Natural killer cell treated with Interleukin-12 subunit alpha and Interleukin-12 subunit beta and Interleukin-15 and Interleukin-18, amount 100 ng/mL, for 72 hours (primary cell): ENCODE data around the gene MPP3. TPM values are rescaled to one million over a fixed set of nuclear protein-coding genes. Genes with fewer than 3 reads are reported as not detected.

Experiments used
- ATAC-seq, 2 donors: fragments of 150-1000 bp; cut with Tn5 transposase in 1 of 2; sonication (Bioruptor Pico), chemical (Tn5 transposase) in 1 of 2; 2 replicates each; pipeline ENCODE4 v1.10.0; 2021
- DNase-seq: peaks from one replicate; pipeline ENCODE4 v3.0.0; 2022; ENCODE audit warnings: low spot score
- H3K27ac Mint-ChIP-seq, 2 donors: 1 replicate in 1 of 2; 2 replicates in 1 of 2; pipeline ENCODE4 v1.8.0; 2022; ENCODE audit warnings: mixed read lengths in 2 of 2, mild to moderate bottlenecking in 1 of 2, moderate library complexity in 1 of 2
- H3K27me3 Mint-ChIP-seq, 2 donors: 1 replicate in 1 of 2; 2 replicates in 1 of 2; pipeline ENCODE4 v1.8.0; 2022; ENCODE audit warnings: mixed read lengths in 2 of 2
- H3K36me3 Mint-ChIP-seq: one replicate; pipeline ENCODE4 v1.8.0; 2022; ENCODE audit warnings: mixed read lengths
- H3K4me1 Mint-ChIP-seq, 2 donors: 1 replicate in 1 of 2; 2 replicates in 1 of 2; pipeline ENCODE4 v1.8.0; 2022; ENCODE audit warnings: low read depth in 2 of 2, mixed read lengths in 2 of 2, mild to moderate bottlenecking in 1 of 2
- H3K4me3 Mint-ChIP-seq: one replicate; pipeline ENCODE4 v1.8.0; 2022; ENCODE audit warnings: mixed read lengths
- H3K9me3 Mint-ChIP-seq: 2 replicates; pipeline ENCODE4 v1.8.0; 2022; ENCODE audit warnings: mixed read lengths
- total RNA-seq, 2 donors: library from RNA; stranded (reverse); gene quantifications; one replicate each; pipeline ENCODE4 v1.2.3, GENCODE V29; 2022

MPP3 gene
- total RNA-seq, 2 donors from 2014 or later, result not detected

DNA sequence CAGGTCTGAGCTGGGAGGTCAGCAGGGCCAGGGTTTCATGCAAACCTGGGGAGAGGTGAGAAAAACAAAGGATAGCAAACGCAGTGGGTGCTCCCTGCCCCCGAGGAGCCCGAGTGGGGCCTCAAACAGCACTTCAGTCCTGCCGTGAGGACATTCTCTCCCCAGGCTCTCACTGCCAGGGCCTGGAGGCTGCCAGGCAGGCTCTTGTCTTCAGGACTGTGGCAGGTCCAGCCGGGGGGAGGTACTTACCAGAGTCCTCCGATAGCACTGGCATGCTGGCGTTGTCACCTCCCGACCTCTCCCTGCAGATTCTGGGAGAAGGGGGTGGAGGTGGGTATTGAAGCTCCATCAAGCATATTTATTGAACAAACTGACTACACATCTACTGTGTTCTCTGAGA lies 1.3 kb downstream of the MPP3 start:
- ATAC-seq, result no peak
- Mint-ChIP-seq H3K4me3 (peak overlapping the region; percentile 54), H3K27ac (no peak overlapping the region), H3K9me3 (no peaks in the 10 kb centered on the region), H3K4me1 (peaks cover 12 to 14% of the 10 kb centered on the region in 2 donors), H3K36me3 (no peaks in the 10 kb centered on the region), H3K27me3 (peaks cover 23 to 32% of the 10 kb centered on the region in 2 donors)
- DNase-seq, result no peak

DNA sequence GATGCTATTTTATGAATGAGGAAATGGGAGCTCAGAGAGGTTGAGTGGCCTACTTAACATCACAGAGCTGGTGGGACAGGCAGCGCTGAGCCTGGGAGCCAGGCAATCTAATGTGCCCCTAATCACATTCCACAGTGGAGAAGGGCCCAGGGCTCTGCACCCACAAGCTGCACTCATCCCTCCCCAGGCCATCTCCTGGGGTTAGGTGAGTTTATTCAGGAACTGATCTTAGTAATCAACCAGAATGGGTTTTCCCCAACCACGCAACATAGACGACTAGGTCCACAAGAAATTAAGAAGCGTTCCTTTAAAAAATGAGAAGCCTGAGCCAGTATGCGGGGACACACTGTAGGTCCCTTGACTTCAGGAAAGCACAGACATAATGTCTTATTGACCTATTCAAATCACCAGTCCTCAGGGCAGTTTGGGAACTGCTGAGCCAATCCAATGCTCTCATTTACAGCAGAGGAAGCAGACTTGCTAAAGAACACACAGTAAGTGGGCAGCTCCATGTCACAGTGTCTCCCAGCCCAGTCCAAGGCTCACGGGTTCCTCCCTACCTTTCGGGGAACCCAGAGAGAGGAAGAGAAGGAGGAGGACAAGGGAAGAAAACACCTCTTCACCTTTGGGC lies 2.3 kb downstream of the MPP3 start:
- H3K9me3 Mint-ChIP-seq, result no peaks in the 10 kb centered on the region
- H3K27ac Mint-ChIP-seq, result no peak overlapping the region
- no peaks in the 10 kb centered on the region for H3K36me3 Mint-ChIP-seq
- H3K4me3 Mint-ChIP-seq, result no peak overlapping the region
- peaks cover 12 to 14% of the 10 kb centered on the region in 2 donors for H3K4me1 Mint-ChIP-seq
- peaks cover 23 to 32% of the 10 kb centered on the region in 2 donors for H3K27me3 Mint-ChIP-seq
- peak in 1 of 2 donors; percentile 42 for ATAC-seq
- no peak for DNase-seq

DNA sequence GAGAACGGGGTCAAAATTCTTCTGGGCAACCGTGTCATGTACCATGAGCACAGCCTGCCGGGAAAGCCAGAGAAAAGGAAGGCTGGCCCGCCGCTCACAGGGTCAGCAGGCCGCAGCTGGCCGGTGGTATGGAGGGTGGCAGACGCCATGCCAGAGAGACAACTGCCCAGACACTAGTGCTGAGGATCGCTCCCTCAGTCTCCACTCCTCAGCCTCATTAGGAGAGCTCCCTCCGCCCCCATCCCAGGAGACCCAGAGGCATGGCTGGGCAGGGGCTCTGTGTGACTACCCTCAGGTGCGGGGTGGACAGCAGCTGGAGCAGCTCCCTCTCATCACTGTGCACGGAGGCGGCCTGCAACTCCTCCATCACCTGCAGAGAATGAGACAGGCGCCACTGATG lies 3.2 kb downstream of the MPP3 start:
- Mint-ChIP-seq H3K4me1 (peaks cover 12 to 14% of the 10 kb centered on the region in 2 donors), H3K4me3 (no peak overlapping the region), H3K36me3 (no peaks in the 10 kb centered on the region), H3K27me3 (peaks cover 23 to 32% of the 10 kb centered on the region in 2 donors), H3K9me3 (no peaks in the 10 kb centered on the region), H3K27ac (no peak overlapping the region)
- no peak for ATAC-seq
- DNase-seq, result no peak

DNA sequence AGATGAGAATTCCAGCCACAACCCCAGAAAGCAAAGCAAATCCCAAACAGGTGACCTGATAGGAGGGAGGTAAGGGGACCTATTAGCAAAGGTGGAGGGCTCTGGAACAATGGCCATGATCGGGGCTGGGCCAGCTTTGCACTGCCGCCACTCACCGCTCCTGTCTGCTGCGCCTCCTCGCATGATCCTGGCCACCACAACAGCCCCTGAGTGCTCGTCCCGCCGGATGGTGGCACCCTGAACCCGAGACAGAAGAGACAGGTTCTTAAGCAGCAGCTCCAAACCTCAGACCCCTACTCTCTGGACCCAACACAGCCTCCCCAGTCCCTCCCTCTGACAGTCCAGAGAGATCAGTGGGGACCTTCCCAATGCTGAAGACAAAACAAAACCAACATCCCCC lies 5.3 kb downstream of the MPP3 start:
- DNase-seq (no peak), ATAC-seq (no peak)
- H3K4me1 Mint-ChIP-seq, result peaks cover 6 to 7% of the 10 kb centered on the region in 2 donors
- no peak overlapping the region for H3K4me3 Mint-ChIP-seq
- H3K27ac Mint-ChIP-seq, result no peak overlapping the region
- H3K27me3 Mint-ChIP-seq, result peaks cover 11 to 17% of the 10 kb centered on the region in 2 donors
- no peaks in the 10 kb centered on the region for H3K9me3 Mint-ChIP-seq
- H3K36me3 Mint-ChIP-seq, result no peaks in the 10 kb centered on the region

DNA sequence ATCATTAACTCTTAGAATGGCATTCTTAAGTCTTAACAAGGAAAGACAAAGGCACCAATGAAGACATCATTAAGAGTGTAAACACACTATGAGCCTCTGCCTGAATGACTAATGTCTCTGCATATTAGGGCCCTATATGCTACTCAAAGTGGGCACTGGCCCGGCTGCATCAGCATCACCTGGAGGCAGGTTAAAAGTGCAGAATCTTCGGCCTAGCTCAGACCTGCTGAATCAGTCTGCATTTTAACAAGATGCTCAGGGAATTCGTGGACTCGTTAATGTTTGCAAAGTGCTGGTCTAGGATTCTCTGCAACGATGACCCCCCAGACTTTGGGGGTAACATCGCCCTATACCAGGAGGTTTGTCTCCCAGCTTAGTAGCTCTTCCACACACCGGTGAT lies 6.7 kb downstream of the MPP3 start:
- Mint-ChIP-seq H3K9me3 (no peaks in the 10 kb centered on the region), H3K36me3 (no peaks in the 10 kb centered on the region), H3K27ac (no peak overlapping the region), H3K4me1 (peaks cover 3 to 7% of the 10 kb centered on the region in 2 donors), H3K4me3 (no peak overlapping the region), H3K27me3 (peaks cover 7 to 8% of the 10 kb centered on the region in 2 donors)
- DNase-seq, result no peak
- ATAC-seq, result no peak

DNA sequence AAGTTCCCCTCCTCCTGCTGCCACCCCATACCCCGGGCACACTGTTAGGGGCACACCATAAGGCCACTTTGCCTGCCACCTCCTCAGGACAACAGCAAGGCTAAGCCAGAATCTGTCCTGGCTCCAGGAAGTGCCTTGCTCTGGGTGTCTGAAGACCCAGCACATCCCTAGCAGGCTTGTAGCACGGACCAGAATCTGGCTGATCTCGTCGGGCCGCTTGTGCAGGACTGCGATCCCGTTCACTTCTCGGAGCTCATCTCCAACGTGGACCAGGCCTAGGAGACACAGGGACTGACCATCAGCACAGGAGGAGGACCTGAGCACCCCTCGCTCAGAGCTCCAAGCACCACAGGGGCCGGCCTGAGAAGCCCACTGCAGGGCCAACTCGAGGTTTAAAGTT lies 7.4 kb downstream of the MPP3 start:
- ATAC-seq (no peak), DNase-seq (no peak)
- Mint-ChIP-seq H3K27me3 (peaks cover under 1 to 4% of the 10 kb centered on the region in 2 donors), H3K36me3 (no peaks in the 10 kb centered on the region), H3K27ac (no peak overlapping the region), H3K4me3 (no peak overlapping the region), H3K9me3 (no peaks in the 10 kb centered on the region), H3K4me1 (peaks cover 0 to 2% of the 10 kb centered on the region in 2 donors)

DNA sequence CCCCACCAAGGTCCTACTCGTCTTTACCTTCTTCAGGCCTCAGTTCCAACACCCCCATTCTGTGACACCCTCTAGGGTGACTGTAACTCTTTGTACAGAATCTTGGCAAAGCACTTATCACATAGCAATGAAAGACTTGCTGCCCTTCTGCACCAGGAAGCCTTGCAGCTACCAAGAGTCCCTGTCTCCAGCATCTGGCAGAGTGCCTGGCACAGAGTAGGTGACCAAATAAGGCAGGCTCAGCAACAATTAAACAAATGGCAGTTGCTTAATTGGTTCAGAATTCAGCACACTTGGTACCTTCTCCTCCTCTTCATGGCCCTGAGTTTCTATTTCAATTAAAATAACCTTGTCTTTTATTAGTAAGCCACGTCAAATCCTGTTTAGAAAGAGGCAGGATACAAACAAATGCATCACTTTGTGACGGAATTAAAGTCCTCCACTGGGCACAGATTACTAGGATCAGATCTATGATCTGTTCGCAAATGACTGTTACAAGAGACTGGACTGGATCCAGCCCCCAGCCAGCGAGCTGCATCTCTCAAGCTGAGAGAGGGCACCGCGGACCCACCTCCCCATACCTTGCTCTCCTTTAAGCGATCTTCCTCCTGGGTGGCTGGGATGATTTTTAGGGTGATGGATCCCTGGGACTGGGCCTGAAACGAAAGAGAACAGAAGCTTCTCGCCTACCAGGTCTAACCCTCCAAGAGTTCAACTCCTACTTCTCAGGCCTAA lies 9.4 kb downstream of the MPP3 start:
- H3K27me3 Mint-ChIP-seq, result peaks cover 0 to 3% of the 10 kb centered on the region in 2 donors
- DNase-seq, result no peak
- H3K9me3 Mint-ChIP-seq, result no peaks in the 10 kb centered on the region
- H3K4me1 Mint-ChIP-seq, result no peaks in the 10 kb centered on the region
- H3K4me3 Mint-ChIP-seq, result no peak overlapping the region
- H3K27ac Mint-ChIP-seq, result no peak overlapping the region
- ATAC-seq, result no peak
- no peaks in the 10 kb centered on the region for H3K36me3 Mint-ChIP-seq

DNA sequence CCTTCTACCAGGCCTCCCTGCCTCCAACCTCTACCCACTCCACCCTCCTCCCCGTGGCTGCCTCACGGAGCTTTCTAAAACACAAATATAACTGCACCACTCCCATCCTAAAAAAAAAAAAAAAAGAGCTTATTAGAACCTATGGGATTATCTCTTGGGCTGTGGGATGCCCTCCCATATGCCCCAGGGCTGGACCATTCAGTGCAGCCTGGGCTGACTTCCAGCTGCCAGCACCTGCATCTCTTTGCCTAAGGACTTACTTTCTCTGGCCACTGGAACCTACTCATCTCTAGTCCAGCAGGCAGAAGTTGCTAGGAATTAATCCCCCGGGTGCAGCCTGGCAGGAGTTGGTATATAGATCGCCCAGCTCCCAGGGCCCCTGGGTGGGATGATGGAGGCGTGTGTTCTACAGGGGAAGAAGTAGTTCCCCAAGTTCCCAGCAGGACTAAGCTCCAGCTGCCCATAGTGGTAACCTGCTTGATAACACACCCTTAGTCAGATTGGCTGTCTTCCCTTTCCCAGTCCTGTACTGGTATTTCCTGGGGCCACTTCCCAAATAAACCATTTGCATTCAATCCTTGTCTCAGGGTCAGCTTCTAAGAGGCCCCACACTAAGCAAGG lies 10.3 kb downstream of the MPP3 start:
- H3K27me3 Mint-ChIP-seq, result peaks cover 0 to 3% of the 10 kb centered on the region in 2 donors
- no peak overlapping the region for H3K4me3 Mint-ChIP-seq
- no peaks in the 10 kb centered on the region for H3K4me1 Mint-ChIP-seq
- H3K27ac Mint-ChIP-seq, result no peak overlapping the region
- ATAC-seq (no peak), DNase-seq (no peak)
- no peaks in the 10 kb centered on the region for H3K9me3 Mint-ChIP-seq
- no peaks in the 10 kb centered on the region for H3K36me3 Mint-ChIP-seq

DNA sequence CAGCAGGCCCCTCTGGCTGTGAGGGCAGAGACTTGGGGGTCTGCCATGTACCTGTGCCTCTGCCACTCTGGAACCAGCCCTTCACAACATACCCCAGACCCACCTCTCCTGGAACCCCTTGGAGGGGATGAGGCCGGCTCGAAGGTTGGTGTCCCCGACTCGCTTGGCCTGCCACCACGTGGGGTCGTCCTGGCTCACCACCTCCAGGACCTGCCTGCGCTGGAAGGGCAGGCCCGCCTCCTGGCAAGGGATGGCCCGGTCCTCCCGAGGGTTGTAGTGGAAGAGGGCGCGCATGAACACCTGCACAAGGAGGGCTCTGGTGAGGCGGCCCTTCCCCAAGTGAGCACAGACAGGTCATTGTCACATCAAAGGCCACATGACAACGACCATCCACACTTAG lies 12.2 kb downstream of the MPP3 start:
- Mint-ChIP-seq H3K4me1 (no peaks in the 10 kb centered on the region), H3K9me3 (no peaks in the 10 kb centered on the region), H3K4me3 (no peak overlapping the region), H3K27ac (no peak overlapping the region), H3K27me3 (peaks cover 0 to 3% of the 10 kb centered on the region in 2 donors), H3K36me3 (no peaks in the 10 kb centered on the region)
- no peak for ATAC-seq
- DNase-seq, result no peak

DNA sequence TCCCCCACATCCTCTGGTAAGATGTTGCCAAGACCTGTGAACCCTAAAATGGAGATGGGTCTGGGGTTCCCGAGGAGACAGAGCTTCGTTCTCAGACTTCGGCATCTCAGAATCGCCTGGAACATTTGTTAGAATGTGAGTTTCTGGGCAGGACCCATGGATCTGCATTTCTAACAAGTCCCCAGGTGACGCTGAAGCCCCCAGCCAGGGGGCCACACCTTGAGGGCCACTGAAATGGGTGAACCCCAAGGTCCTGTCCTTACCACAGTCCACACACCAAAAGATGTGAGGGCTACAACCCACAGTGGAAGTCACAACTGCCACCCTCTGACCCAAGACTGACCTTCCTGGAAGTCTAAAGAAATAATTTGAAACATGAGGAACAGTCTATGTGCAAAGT lies 14.0 kb downstream of the MPP3 start:
- DNase-seq (no peak), ATAC-seq (no peak)
- H3K36me3 Mint-ChIP-seq, result no peaks in the 10 kb centered on the region
- H3K27me3 Mint-ChIP-seq, result peaks cover 0 to 3% of the 10 kb centered on the region in 2 donors
- no peak overlapping the region for H3K4me3 Mint-ChIP-seq
- H3K4me1 Mint-ChIP-seq, result no peaks in the 10 kb centered on the region
- H3K9me3 Mint-ChIP-seq, result no peaks in the 10 kb centered on the region
- no peak overlapping the region for H3K27ac Mint-ChIP-seq

DNA sequence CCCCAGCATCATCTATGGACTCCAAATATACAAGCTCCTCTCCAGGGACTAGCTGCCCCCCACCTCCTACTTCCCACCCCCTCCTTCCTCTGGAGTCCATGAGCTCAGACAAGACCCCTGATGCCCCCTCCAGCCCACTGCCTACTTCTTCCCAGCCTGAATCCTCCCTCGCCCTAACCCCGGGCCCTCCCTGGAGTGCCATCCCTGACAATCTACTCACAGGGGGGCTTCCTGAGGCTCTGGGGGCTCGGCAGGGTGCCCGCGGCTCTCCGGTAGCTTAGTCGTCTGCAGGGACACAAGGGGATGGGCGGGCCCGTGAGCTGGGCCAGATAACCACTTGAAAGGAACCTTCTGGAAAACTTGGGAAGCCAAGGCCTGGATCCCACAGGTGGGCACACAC lies 15.1 kb downstream of the MPP3 start:
- no peaks in the 10 kb centered on the region for H3K36me3 Mint-ChIP-seq
- no peaks in the 10 kb centered on the region for H3K4me1 Mint-ChIP-seq
- no peaks in the 10 kb centered on the region for H3K9me3 Mint-ChIP-seq
- no peak for DNase-seq
- no peak for ATAC-seq
- peaks cover 0 to 7% of the 10 kb centered on the region in 2 donors for H3K27me3 Mint-ChIP-seq
- no peak overlapping the region for H3K27ac Mint-ChIP-seq
- no peak overlapping the region for H3K4me3 Mint-ChIP-seq

DNA sequence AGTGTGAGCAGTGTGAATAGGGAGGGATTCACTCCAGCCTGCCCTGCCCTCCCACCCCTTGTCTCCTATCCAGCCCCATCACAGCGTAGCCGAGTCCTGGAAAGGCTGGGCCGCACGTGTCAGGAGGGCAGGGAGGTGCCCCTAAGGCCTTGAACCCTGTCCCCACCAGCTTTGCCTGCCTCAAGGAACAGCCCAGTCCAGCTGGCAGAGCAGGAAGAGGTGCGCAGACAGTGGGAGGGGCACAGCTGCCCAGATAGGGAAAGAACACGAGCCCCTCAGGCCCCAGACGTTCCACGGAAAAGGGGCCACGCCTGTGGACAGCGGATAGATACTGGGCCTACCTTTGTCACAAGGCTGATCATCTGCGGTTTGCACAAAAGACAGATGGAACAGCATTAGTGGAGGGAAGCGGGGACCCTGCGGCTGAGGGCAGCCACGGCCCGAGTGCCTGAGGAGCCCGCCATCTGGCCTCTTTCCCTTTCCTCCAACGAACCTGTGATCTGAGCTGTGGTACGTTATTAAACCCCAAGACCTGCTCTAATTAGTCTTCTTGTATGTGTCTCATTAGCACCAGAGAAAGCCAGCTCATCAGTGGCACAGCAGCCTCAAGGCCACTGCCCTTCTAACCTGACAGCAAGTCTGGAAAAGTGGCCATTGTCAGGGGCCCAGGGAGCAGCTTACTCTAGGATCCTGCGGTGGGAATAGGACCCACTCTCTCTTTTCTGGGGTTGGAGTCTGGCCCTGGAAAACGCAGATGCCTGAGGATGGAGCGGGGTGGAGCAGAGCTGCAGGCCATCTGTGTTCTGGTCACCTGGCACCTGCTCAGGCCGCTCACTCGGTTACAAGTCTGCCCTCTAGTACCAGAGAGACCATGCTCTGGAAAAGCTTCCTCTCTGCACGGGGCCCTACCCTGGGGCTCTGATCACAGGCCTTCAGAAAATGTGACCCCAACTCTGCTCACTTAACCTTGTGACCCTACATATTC lies 16.3 kb downstream of the MPP3 start:
- Mint-ChIP-seq H3K4me1 (no peaks in the 10 kb centered on the region), H3K9me3 (no peaks in the 10 kb centered on the region), H3K27me3 (peaks cover 7 to 13% of the 10 kb centered on the region in 2 donors), H3K27ac (no peak overlapping the region), H3K36me3 (no peaks in the 10 kb centered on the region), H3K4me3 (no peak overlapping the region)
- DNase-seq (no peak), ATAC-seq (no peak)

DNA sequence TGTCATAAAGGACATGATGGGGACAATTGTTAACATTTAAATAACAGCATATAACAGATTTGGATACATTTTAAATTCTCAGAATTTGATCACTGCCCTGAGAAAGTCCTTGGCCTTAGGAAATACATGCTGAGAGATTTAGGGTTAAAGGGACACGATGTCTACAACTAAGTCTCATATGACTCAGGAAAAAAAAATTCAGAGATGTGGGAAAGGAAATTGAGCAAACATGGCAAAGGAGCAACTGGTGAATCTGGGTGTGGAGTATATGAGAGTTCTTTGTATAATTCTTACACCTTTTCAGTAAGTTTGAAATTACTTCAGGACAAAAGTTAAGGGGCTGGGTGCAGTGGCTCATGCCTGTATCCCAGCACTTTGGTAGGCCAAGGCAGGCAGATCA lies 18.2 kb downstream of the MPP3 start:
- Mint-ChIP-seq H3K4me3 (no peak overlapping the region), H3K9me3 (no peaks in the 10 kb centered on the region), H3K27ac (no peak overlapping the region), H3K4me1 (no peaks in the 10 kb centered on the region), H3K36me3 (no peaks in the 10 kb centered on the region), H3K27me3 (peaks cover 7 to 14% of the 10 kb centered on the region in 2 donors)
- ATAC-seq (no peak), DNase-seq (no peak)
